Stimulated activated CD4-positive, alpha-beta T cell treated with anti-CD3 and anti-CD28 coated beads, Interleukin-12 subunit alpha, Interleukin-12 subunit beta, amount 100 ng/mL, for 4 hours (primary cell): Measurements from ENCODE around the gene NCOA1.
"Not testable (repeated sequence)": the region's sequence is repeated elsewhere in the genome, so short reads cannot be mapped to it uniquely, and the experiment has no call there.

ENCODE experiments used
- DNase-seq: peaks from one replicate; pipeline ENCODE4 v3.0.0-alpha.2; 2020

Gene NCOA1

DNA sequence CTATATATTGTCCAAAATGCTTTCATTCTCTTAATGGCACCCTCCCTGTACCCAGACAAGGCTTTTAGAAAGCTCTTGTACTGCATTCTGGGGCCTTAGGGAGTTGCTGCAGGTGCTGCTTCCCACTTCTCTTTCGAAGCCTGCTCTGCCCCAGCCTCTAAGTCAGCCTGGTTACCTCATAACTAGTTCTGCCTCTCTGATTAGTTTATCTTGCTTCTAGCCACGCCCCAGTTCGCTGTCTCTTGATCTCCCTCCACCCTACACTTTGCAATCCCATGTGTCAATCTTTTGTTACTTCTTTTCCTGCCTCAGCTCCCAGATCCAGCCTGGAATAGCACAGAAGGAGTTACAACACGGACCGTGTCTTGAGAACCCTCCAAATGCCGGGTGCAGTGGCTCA lies 13.8 kb upstream of the NCOA1 start:
- no peak for DNase-seq

DNA sequence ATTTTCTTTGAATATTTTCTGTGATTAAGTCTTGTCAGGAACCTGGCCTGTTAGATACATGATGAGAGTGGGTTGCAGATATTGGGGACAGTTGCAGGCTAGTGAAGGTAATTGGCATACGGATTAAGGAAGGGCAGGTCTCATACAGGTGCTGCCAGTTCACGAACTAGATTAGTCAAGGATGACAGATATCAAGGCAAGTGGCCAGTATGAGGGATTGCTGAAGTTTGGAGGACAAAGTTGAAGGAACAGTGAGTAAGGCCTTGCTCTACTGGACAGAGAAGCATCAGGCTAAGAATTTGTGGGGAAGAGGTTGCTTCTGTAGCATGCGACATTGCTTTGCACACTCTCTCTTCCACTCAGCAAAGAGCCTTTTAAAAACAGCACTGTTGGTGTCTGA lies 12.8 kb upstream of the NCOA1 start:
- no peak for DNase-seq

DNA sequence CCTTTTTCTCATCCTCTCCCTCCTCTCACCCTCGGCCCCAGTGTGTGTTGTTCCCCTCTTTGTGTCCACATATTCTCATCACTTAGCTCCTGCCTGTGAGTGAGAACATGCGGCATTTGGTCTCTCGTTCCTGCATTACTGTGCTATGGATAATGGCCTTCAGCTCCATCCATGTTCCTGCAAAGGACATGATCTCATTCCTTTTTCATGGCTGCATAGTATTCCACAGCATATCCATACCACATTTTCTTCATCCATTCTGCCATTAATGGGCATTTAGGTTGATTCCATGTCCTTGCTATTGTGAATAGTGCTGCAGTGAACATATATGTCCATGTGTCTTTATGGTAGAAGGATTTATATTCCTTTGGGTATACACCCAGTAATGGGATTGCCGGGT lies 10.8 kb upstream of the NCOA1 start:
- DNase-seq = no peak

DNA sequence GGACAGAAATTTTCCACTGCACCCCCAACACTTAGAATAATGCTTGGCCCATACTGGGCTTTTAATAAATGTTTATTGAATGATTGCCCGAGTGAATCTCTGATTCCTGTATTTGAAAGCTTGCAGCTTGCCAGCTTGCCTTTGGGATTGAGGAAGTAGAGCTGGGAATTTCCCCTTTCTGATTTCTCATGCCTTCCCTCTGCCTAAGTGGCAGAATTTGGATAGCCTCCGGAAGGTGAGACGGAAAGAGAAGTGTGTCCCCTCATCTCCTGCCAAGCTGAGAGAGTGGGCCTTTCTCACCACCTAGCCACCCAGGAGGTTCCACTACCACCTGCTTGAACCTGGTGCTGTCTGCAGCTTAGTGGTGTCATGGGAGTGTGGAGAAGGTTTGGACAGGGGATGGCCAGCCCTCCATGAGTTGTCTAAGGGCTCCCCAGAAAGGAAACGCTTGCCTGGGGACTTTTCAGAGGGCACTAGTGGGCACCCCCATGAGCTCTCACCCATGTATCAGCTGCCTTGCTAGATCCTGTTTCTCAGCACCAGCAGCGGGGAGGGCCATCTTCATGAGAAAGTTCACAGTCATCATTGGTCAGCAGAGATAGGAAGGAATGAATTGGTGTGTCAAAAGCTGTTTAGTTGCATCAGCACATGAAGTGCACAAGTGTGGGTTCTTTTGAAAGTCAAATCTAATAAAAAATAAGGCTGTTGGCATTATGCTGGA lies 8.6 kb upstream of the NCOA1 start:
- DNase-seq = no peak

DNA sequence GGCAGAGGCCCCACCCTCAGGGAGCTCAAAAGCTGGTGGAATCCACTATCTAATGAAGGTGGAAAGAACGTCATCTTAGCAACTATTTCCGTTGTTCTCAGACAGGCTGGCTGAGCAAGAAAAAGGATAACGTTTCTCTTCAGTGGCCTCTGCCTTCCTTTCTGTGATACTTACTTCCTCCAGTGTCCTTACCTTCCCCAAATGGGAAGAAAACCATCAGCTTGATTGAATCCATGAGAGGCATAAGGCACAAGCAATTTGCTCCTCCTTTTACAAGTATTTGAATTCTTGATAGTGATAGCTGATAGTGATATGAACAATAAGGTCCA lies 8.1 kb upstream of the NCOA1 start:
- DNase-seq = no peak

DNA sequence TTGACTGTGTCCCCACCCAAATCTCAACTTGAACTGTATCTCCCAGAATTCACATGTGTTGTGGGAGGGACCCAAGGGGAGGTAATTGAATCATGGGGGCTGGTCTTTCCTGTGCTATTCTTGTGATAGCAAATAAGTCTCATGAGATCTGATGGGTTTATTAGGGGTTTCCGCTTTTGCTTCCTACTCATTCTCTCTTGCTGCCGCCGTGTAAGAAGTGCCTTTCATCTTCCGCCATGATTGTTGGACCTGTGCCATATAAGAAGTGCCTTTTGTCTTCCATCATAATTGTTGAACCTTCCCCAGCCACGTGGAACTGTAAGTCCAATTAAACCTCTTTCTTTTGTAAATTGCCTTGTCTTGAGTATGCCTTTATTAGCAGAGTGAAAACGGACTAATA lies 6.4 kb upstream of the NCOA1 start:
- DNase-seq = not testable (repeated sequence)

DNA sequence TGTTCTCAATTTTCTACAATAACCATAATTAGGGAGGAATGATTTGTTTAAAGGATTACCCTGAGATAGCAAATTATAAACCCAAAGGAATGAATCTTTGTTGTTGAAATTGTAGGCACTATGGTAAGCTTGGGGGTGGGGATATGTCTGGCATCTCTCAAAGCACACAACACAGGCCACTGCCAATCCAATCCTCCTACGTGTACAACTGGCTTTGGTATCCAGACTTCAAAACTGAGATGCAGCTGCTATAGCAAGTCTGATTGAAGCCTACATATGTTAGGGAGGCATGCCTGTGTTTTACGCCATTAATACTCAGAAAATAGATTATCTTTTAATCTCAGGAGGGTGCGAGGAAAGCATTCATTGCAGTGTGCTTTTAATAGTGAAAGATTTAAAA lies 5.9 kb upstream of the NCOA1 start:
- DNase-seq = no peak

DNA sequence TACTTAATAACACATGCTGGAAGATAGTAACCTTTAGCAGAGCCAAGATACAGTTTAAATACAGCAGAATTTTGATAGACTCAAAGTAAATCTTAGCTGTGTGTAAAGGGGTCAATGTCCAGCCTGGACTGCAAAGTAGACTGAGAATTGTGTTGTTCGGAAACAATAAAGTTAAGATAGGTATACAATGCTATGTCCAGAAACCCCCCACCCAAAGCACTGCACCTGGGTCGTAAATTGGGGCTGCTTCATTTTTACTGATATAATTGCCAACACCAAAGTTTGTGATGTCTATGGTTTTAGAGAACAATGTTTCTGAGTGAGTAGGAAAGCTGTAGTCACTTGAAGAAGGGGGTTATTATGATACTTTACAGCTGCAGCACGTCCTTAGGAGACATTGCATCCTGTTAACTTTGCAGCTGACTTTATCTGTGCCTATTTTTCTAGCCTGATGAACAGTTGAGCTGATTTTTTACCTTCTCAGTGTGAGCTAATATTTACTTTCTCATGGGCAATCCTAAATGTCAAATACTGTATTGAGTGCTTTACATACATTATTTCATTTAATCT lies 4.3 kb upstream of the NCOA1 start:
- DNase-seq = no peak

DNA sequence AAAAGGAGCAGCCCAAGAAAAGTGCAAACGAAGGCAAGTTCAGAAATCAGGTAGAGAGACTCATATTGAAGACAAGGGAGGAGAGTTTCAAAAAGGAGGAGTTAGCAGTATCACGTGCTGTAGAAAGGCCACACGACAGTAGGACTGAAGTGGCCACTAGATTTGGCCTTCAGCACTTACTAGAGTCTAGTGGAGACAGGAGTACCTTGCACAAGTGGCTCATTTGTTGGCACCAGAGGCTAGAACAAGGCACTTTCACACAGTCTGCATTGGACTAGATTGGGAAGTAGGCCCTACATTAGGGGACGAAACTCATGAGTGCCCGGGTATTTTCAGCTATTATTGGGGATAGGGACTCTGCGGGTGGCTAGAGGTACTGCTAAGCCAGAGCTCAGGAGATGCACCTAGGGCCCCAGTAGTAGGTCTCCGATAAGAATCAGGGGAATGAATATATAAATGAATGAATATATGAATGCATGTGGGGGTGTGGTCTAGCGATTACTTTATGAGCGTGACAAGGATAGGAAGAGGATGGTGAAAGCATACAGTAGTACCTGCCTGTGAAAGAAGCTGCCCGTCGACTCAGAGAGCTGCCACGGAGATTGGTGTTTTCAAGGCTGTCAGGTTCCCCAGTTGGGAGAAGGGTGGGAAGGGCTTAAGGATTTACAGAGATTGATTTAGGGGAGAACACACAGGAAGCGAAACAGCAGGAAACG lies 1.4 kb upstream of the NCOA1 start:
- DNase-seq = no peak

DNA sequence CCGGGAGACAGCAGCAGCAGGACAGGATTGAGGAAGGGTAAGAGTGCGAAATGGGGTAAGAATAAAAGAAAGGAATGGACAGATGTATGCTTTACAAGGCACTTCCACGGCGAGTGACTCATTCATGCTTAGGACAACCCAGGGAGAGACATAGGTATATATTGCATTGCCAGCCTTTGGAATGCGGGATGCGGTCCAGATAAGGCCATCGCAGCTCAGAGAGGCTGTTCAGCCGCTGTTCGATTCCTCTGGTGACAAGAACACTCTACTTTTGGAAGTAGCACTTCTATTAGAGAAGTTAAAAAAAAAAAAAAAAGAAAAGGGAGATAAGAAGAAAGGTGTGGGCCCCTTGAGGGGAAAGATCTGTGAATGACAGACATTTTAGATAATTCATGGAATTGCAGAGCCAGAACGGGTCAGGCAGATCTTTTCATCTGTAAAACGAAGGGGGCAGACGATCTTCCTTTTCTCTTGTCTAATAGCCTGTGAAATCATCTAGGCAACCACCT lies 819 bp upstream of the NCOA1 start:
- no peak for DNase-seq

DNA sequence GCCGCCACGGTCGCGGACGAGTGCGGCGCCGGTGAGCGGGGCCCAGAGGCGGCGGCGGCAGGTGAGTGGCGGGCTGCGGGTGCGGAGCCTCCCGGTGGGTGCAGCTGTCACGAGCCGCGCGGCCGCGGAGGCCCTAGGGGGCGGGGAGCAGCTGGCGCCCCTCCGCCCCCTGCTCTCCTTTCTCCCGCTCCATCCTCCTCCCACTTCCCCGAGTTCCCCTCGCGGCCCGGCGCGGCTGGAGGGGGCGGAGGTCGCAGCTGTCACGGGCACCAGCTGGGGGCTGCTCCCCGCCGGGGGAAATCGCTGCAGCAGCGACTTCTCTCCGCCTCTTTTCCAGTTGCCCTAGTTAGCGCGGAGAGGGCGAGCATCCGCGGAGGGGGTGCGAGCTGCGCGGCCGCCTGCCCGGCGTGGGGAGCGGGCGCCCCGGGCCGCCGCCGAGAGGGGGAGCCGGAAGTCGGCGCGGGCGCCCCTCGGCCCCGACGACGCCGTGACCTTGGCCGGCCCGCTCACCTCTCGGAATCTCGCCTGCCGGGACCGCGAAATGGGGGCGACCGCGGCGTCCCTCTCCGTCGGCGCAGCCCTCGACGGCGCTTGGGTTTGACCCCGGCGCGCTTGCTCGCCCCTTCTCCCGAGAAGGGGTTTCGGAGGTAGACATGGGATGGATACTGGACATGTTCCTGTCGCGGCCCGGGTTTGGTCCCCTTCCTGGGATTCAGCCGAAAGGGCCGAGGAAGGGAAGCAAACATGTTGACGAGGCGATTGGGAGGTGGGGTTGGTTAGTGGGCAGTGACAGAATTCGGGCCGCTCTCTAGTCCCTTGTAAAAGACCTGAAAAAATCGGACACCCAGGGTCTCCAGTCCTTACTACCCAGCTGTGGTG lies 727 bp downstream of the NCOA1 start:
- peak; percentile 54 for DNase-seq

DNA sequence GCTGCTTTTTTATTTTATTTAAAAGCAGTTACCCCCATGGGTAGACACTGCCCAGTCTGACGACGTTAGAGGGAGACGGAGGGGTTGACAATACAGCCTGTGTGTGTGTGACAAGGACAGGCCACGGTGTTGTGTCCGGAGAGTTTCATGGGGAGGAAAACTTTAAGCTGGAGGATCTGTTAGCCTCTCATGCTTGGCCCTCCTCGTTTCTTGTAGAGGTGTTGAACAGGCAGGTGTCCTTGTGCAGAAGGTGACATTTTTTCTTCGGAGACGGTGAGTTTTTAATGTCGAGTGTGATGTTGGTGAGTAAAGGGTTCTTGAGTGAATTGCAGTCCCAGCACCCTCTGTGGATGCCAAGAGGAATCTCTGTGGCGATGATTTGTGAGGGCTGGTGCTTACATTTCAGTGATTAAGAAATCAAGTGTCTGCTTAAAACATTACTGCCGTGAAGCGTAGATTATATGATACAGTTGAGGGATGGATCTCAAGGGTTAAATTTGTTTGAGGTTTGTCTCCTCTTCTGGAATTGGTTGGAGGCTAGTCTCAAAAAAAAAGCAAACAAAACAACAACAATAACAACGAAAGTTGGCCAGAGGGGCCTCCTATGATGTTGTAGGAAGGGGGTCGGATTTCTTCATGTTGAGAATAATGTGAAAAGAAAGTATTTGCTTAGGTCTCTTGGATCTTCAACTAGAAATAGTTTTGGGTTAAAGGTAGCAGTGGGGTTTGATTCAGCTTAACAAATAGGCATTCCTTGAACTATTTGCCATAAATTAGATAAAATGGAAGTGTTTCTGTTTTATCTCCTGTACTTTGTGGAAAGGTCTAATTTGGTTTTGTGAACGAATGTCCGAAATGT lies 1.6 kb downstream of the NCOA1 start:
- no peak for DNase-seq

DNA sequence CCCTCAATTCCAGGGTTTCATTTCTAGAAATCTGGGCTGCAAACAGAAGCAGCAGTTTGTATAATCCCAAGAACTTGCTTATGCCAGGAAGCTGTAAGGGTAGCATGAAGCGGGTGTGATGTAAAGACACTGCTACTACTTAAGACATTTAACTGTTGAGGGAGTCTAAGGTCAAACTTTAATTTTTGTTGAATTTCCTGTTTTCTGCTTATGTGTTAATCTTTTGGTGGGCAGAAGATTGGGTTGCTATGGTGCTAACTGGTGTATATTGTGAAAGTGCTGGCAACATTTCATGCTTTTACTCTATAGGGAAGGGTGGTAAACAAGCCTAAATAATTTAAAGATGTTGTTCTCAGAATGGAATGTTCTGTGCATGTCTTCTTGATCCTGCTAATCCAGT lies 2.7 kb downstream of the NCOA1 start:
- DNase-seq = no peak

DNA sequence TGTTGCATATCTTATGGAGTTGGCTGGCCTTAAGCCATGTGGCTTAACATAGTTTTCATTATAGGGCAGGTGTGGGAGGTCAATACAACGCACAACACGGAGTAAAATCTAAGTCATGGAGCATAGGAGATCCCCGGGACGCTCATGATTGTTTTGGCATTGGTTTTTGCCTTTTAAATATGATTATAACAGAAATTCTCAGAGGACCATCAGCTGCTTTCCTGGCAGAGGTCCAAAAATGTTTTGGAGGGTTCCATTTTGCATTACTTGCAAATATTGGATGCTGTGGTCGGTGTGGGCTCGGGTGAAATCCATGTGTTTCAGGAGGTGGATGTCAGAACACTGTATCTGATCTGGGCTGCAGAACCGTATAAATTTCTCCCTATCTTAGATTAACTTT lies 3.4 kb downstream of the NCOA1 start:
- no peak for DNase-seq

DNA sequence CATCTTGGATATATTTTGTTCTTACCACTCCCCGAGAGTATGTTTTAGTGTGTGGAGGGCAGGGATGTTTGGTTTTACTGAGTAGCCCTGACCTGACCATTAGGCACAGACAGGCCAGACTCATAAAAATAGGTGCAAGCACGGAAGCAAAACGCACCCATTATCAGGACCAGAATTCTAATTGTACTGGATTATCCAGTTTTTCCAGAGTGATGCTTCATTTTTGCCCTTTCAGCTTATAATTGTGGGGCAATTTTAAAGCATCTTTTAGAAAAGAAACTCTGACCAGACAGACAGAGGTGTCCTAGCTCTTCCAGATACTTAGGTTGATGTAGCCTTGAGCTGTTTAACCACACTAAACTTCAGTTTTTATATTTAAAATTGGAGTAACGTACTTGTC lies 4.4 kb downstream of the NCOA1 start:
- no peak for DNase-seq

DNA sequence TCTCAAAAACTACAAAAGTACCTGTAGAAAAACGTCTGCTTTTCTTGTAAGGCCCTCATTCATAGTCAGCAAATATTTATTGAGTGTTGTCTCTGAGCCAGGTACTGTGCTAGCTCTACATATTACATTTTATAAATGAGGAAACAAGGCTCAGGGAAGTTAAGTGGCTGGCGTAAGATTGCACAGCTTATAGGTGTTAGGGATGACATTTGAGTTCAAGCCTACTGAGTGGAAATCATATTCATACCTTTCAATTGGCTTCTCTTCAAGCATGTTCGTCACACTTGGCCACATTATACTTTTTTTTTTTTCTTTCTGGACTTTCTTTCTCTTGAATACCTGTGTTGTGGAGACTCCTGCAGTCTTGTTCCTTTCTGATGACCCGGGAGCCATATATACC lies 5.9 kb downstream of the NCOA1 start:
- no peak for DNase-seq

DNA sequence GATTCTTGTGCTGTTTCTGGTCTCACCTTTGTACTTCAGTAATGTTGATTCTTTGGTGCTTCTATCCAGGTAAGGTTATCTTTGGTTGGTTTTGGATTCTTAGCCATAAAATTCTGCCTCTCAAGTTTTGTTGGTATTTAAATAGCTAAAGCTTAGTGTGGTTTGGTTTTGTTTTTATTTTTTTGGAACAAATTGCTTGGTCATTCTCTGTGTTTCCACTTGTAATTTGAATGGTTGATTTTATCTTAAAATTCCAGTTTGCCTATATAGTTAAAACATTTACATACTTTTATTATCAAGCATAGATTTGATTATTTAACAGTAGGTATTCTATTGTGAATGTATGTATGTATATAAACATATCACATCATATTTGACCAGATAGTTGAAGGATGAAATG lies 6.6 kb downstream of the NCOA1 start:
- DNase-seq = no peak

DNA sequence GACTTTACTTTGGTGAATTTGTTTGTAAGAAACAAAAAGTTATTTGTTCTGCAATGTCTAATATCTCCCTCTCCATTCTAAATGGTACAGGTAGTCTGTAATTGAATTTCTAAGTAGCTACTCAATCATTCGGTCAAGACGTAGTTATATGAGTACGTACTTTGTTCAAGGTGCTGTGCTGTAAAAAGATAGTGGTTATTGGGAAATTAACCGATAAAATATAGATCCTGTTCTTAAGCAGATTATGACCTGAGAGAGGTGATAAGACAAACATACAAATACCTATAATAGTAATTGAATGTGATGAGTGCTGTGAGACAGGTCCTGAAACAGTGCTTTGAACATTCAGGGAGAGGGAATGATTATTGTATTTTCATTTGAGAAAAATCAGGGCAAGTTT lies 7.1 kb downstream of the NCOA1 start:
- no peak for DNase-seq

DNA sequence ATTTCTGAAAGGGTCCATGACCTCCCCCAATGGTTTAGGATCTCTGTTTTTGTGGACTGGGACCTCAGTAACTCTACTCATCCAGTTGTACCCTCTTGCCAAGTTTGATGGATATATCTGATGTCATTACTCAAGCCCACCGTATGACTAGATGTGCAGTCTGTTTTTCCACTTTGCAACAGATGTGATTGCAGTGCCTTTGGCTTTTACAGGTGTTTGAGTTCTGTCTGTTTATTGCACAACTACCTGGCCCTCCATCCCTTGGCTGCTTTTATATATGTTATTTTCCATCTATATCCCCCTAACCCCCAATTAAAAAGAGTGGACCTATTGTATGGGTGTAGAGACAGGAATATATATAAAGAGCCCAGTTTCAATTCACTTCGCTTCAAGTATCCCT lies 10.8 kb downstream of the NCOA1 start:
- no peak for DNase-seq

DNA sequence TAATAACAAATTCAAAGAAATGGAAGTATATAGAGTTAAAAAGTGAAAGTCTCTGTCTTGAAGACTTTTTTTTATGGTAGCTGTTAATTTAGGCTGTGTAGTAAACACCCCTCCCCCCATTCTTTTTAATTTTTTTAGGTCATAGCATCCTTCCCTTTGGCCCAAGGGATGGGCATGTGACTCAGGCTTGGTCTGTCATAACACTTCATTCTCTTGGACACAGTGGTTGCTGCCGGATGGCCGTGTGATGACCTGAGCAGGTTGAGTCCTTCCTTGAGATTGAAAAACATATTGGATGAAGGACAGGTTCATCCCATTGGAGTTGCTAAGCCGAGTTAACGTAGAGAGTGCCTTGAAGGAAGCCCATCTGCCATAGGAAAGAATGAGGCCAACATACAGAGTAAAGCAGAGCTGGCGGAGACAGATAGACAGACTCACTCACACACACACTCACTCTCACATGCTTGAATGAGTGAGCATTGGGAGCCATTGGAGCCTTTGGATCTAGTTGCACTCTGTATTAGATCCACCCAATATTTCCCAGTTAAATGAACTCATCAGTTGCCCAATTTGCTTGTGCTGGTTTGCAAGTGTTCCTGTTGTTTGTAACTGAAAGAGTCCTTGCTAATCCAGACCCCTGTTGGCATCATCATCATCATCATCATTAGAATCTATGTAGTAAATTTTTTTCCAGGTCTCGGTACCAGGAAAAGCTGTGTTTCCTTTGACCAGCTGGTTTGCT lies 14.7 kb downstream of the NCOA1 start:
- DNase-seq = no peak

DNA sequence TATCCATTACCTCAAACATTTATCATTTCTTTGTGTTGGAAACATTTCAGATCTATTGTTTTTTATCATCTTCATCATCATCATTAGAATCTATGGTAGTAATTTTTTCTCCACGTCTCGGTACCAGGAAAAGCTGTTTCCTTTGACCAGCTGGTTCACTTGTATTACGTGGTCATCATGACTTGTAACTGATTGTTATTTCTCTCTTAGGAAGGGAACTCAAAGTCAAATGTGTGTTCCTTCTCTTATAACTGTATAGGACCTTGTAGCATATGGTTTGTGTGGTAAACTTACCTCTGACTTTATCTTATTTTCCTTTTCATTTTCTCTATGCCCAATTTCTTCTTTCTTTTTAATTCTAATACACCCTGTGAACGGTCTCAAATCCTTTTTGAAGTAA lies 16.5 kb downstream of the NCOA1 start:
- DNase-seq = no peak

DNA sequence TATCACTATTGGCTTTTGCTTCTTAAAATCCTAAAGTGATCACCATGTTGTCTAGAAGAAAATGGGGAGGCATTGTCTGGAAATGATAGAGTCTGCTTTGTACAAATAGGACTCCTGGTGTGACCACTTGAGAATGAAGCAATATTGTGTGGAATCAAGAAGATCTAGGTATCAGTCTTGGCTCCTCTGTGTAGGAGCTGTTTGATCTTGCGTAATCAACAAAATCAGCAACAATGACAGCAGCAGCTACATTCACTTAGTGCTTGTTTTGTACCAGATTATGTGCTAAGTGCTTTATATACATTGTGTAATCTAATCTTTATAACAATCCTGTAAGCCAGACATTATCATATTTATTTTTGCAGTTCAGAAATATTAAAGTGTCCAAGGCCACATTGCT lies 17.8 kb downstream of the NCOA1 start:
- no peak for DNase-seq
